Muscle layer of duodenum (tissue), 2 donors: ENCODE results near the gene SPTLC3.

Source experiments
- H3K27ac ChIP-seq: one replicate; pipeline ENCODE4 v1.7.0; 2013; ENCODE audit warnings: mild to moderate bottlenecking, low read length
- H3K27me3 ChIP-seq: one replicate; pipeline ENCODE4 v1.7.0; 2013; ENCODE audit warnings: low read depth, mild to moderate bottlenecking, control low read depth, low read length
- H3K36me3 ChIP-seq, 2 donors: one replicate each; pipeline ENCODE4 v1.7.0; 2013; ENCODE audit warnings: low read length in 2 of 2, control low read depth in 1 of 2, mild to moderate bottlenecking in 1 of 2; ENCODE audit not compliant: insufficient read depth in 2 of 2, control insufficient read depth in 1 of 2
- H3K4me1 ChIP-seq, 2 donors: one replicate each; pipeline ENCODE4 v1.7.0; 2013; ENCODE audit warnings: low read length in 2 of 2, mild to moderate bottlenecking in 2 of 2, control low read depth in 1 of 2, moderate library complexity in 1 of 2; ENCODE audit not compliant: insufficient read depth in 2 of 2, control insufficient read depth in 1 of 2
- H3K4me3 ChIP-seq, 2 donors: one replicate each; pipeline ENCODE4 v1.7.0; 2013; ENCODE audit warnings: low read length in 2 of 2, low read depth in 1 of 2, mild to moderate bottlenecking in 1 of 2
- H3K9me3 ChIP-seq, 2 donors: one replicate each; pipeline ENCODE4 v1.7.0; 2013; ENCODE audit warnings: low read length in 2 of 2, control low read depth in 1 of 2, mild to moderate bottlenecking in 1 of 2; ENCODE audit not compliant: control insufficient read depth in 1 of 2
- donor health status: healthy.

The SPTLC3 gene

GRCh38 chr20:13017883-13018535 lies 9.2 kb downstream of the SPTLC3 start:
- H3K9me3 ChIP-seq, result peaks cover 10 to 12% of the 10 kb centered on the region in 2 donors
- H3K36me3 ChIP-seq, result no peaks in the 10 kb centered on the region
- no peaks in the 10 kb centered on the region for H3K4me1 ChIP-seq
- no peak overlapping the region for H3K4me3 ChIP-seq
- no peak overlapping the region for H3K27ac ChIP-seq
- H3K27me3 ChIP-seq, result no peaks in the 10 kb centered on the region

- Histone ChIP-seq H3K4me1 (no peaks in the 10 kb centered on the region), H3K27me3 (no peaks in the 10 kb centered on the region), H3K36me3 (no peaks in the 10 kb centered on the region), H3K4me3 (no peak overlapping the region), H3K27ac (no peak overlapping the region), H3K9me3 (peaks cover 10 to 12% of the 10 kb centered on the region in 2 donors)
These were observed 12.6 kb downstream of the SPTLC3 start for GRCh38 chr20:13021205-13021970.

GRCh38 chr20:13022401-13023155 lies 13.8 kb downstream of the SPTLC3 start:
- H3K4me3 ChIP-seq, result no peak overlapping the region
- H3K9me3 ChIP-seq, result peaks cover 10 to 12% of the 10 kb centered on the region in 2 donors
- no peaks in the 10 kb centered on the region for H3K27me3 ChIP-seq
- no peaks in the 10 kb centered on the region for H3K4me1 ChIP-seq
- no peak overlapping the region for H3K27ac ChIP-seq
- H3K36me3 ChIP-seq, result no peaks in the 10 kb centered on the region

GRCh38 chr20:13024596-13024995 lies 15.8 kb downstream of the SPTLC3 start:
- Histone ChIP-seq H3K4me1 (no peaks in the 10 kb centered on the region), H3K27ac (no peak overlapping the region), H3K36me3 (no peaks in the 10 kb centered on the region), H3K9me3 (peaks cover 10 to 12% of the 10 kb centered on the region in 2 donors), H3K27me3 (no peaks in the 10 kb centered on the region), H3K4me3 (no peak overlapping the region)

- peaks cover 10 to 12% of the 10 kb centered on the region in 2 donors for H3K9me3 ChIP-seq
- no peaks in the 10 kb centered on the region for H3K27me3 ChIP-seq
- H3K36me3 ChIP-seq, result no peaks in the 10 kb centered on the region
- no peak overlapping the region for H3K4me3 ChIP-seq
- H3K4me1 ChIP-seq, result no peaks in the 10 kb centered on the region
- H3K27ac ChIP-seq, result no peak overlapping the region
These were observed 16.4 kb downstream of the SPTLC3 start for GRCh38 chr20:13025181-13025580.

GRCh38 chr20:13028001-13028400 lies 19.2 kb downstream of the SPTLC3 start:
- Histone ChIP-seq H3K36me3 (no peaks in the 10 kb centered on the region), H3K27ac (no peak overlapping the region), H3K9me3 (no peaks in the 10 kb centered on the region), H3K4me1 (no peaks in the 10 kb centered on the region), H3K27me3 (no peaks in the 10 kb centered on the region), H3K4me3 (no peak overlapping the region)

- Histone ChIP-seq H3K4me1 (no peaks in the 10 kb centered on the region), H3K9me3 (no peaks in the 10 kb centered on the region), H3K27me3 (no peaks in the 10 kb centered on the region), H3K27ac (no peak overlapping the region), H3K36me3 (no peaks in the 10 kb centered on the region), H3K4me3 (no peak overlapping the region)
These were observed 19.9 kb downstream of the SPTLC3 start for GRCh38 chr20:13028673-13029072.

GRCh38 chr20:13029687-13030375 lies 21.1 kb downstream of the SPTLC3 start:
- Histone ChIP-seq H3K27me3 (no peaks in the 10 kb centered on the region), H3K4me3 (no peak overlapping the region), H3K9me3 (no peaks in the 10 kb centered on the region), H3K36me3 (no peaks in the 10 kb centered on the region), H3K4me1 (peaks cover 0 to 1% of the 10 kb centered on the region in 2 donors), H3K27ac (no peak overlapping the region)

GRCh38 chr20:13031751-13032150 lies 23.0 kb downstream of the SPTLC3 start:
- Histone ChIP-seq H3K9me3 (no peaks in the 10 kb centered on the region), H3K36me3 (no peaks in the 10 kb centered on the region), H3K27me3 (no peaks in the 10 kb centered on the region), H3K4me3 (no peak overlapping the region), H3K27ac (no peak overlapping the region), H3K4me1 (peaks cover 0 to 5% of the 10 kb centered on the region in 2 donors)

- Histone ChIP-seq H3K27me3 (no peaks in the 10 kb centered on the region), H3K27ac (no peak overlapping the region), H3K4me3 (no peak overlapping the region), H3K9me3 (no peaks in the 10 kb centered on the region), H3K4me1 (peaks cover 0 to 5% of the 10 kb centered on the region in 2 donors), H3K36me3 (no peaks in the 10 kb centered on the region)
These were observed 25.3 kb downstream of the SPTLC3 start for GRCh38 chr20:13034115-13034514.

GRCh38 chr20:13034936-13035335 lies 26.2 kb downstream of the SPTLC3 start:
- no peaks in the 10 kb centered on the region for H3K9me3 ChIP-seq

More at GRCh38 chr20:13034936-13035335, 26.2 kb downstream of the SPTLC3 start:
- Histone ChIP-seq H3K27me3 (no peaks in the 10 kb centered on the region), H3K4me3 (no peak overlapping the region), H3K27ac (no peak overlapping the region), H3K4me1 (peaks cover 0 to 5% of the 10 kb centered on the region in 2 donors), H3K36me3 (no peaks in the 10 kb centered on the region)
